ENCODE measurements around the gene STRIP2. TPM values are rescaled to one million over a fixed set of nuclear protein-coding genes. Genes with fewer than 3 reads are reported as not detected.

Gene STRIP2
- total and polyA plus RNA-seq, 2 of the 13 experiments (the other 11 are each of a cell fraction or from before 2014, with no cell fraction given), result 3.9 to 8.2 TPM

DNA sequence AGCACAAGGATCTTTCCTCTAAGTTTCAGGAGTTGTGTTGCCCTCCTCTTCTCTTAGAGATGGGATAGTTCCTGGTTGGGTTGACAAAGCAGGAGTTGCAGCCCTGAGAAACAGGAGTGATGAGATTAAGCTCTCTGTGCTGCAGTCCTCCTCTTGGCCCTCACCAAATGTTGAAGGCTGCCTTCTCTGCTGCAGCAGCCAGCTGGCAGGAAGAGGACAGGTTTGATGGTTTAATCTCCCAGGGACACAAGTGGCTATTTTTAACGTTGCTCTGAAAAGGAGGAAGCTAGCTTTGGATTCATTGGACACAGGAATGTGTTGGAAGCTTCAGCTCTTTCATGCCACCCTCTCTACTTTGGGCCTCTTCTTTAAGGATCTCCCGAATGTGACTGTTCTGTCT lies 9.4 kb downstream of the STRIP2 start:
- POLR2A ChIA-PET, result no interaction called here
- H2AFZ ChIP-seq (ENCODE audit: low read length), result no peak overlapping the region
- no peak overlapping the region for H3K9ac ChIP-seq (ENCODE audit: insufficient read depth, low read depth, low read length)
- no TSS peak for BruUV-seq (replicated peaks)
- TF ChIP-seq ZNF33B (CRISPR knock-in tag; IDR thresholded peaks at IDR 0.05) (no peak), ARID4A (CRISPR knock-in tag; IDR thresholded peaks at IDR 0.05; ENCODE audit: borderline replicate concordance) (no peak), ZBTB38 (CRISPR knock-in tag; IDR thresholded peaks at IDR 0.05) (no peak), ZNF567 (CRISPR knock-in tag; IDR thresholded peaks at IDR 0.05; ENCODE audit: borderline replicate concordance) (no peak), ZNF670 (CRISPR knock-in tag; IDR thresholded peaks at IDR 0.05; ENCODE audit: borderline replicate concordance) (no peak), ZNF496 (CRISPR knock-in tag; IDR thresholded peaks at IDR 0.05; ENCODE audit: insufficient replicate concordance) (no peak), RARG (CRISPR knock-in tag; IDR thresholded peaks at IDR 0.05; ENCODE audit: low read depth) (no peak), EP300 (IDR thresholded peaks at IDR 0.05; ENCODE audit: low read depth in 2 of 2, low read length in 2 of 2) (no peak), EP300 (CRISPR knock-in tag; IDR thresholded peaks at IDR 0.05; ENCODE audit: borderline replicate concordance) (no peak), DMAP1 (CRISPR knock-in tag; IDR thresholded peaks at IDR 0.05) (no peak), NFIC (IDR thresholded peaks at IDR 0.05; ENCODE audit: low read length) (no peak), SP140L (CRISPR knock-in tag; IDR thresholded peaks at IDR 0.05; ENCODE audit: borderline replicate concordance) (no peak), SALL2 (CRISPR knock-in tag; IDR thresholded peaks at IDR 0.05) (no peak), RFX3 (CRISPR knock-in tag; IDR thresholded peaks at IDR 0.05) (no peak), SP1 (IDR thresholded peaks at IDR 0.05) (no peak), SP1 (CRISPR knock-in tag; IDR thresholded peaks at IDR 0.05) (no peak), ZMYM2 (CRISPR knock-in tag; IDR thresholded peaks at IDR 0.05) (no peak)
- TF ChIP-seq, protein P1, sequence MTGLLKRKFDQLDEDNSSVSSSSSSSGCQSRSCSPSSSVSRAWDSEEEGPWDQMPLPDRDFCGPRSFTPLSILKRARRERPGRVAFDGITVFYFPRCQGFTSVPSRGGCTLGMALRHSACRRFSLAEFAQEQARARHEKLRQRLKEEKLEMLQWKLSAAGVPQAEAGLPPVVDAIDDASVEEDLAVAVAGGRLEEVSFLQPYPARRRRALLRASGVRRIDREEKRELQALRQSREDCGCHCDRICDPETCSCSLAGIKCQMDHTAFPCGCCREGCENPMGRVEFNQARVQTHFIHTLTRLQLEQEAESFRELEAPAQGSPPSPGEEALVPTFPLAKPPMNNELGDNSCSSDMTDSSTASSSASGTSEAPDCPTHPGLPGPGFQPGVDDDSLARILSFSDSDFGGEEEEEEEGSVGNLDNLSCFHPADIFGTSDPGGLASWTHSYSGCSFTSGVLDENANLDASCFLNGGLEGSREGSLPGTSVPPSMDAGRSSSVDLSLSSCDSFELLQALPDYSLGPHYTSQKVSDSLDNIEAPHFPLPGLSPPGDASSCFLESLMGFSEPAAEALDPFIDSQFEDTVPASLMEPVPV (CRISPR knock-in tag; IDR thresholded peaks at IDR 0.05), result no peak
- TF ChIP-seq, protein P2, sequence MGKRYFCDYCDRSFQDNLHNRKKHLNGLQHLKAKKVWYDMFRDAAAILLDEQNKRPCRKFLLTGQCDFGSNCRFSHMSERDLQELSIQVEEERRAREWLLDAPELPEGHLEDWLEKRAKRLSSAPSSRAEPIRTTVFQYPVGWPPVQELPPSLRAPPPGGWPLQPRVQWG (CRISPR knock-in tag; IDR thresholded peaks at IDR 0.05; ENCODE audit: borderline replicate concordance, low read depth), result no peak
- TF ChIP-seq, protein P3, sequence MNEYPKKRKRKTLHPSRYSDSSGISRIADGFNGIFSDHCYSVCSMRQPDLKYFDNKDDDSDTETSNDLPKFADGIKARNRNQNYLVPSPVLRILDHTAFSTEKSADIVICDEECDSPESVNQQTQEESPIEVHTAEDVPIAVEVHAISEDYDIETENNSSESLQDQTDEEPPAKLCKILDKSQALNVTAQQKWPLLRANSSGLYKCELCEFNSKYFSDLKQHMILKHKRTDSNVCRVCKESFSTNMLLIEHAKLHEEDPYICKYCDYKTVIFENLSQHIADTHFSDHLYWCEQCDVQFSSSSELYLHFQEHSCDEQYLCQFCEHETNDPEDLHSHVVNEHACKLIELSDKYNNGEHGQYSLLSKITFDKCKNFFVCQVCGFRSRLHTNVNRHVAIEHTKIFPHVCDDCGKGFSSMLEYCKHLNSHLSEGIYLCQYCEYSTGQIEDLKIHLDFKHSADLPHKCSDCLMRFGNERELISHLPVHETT (CRISPR knock-in tag; conservative IDR thresholded peaks at IDR 0.05), result no peak
- H3K4me3 ChIP-seq (replicated peaks in 1 of 3; ENCODE audit: insufficient read depth in 1 of 3, low read depth in 2 of 3, low read length in 3 of 3), result no peak overlapping the region
- ATAC-seq (no peak), DNase-seq (ENCODE audit: low spot score) (no peak), FAIRE-seq (no peak)
- H3K79me2 ChIP-seq (ENCODE audit: insufficient read depth, low read length), result no peaks in the 10 kb centered on the region
- no peaks in the 10 kb centered on the region for H3K27me3 ChIP-seq (ENCODE audit: control insufficient read depth in 1 of 2, insufficient read depth in 2 of 2, low read length in 2 of 2)
- no peaks in the 10 kb centered on the region; a peak in 3 of 5 replicates for H3K36me3 ChIP-seq (replicated peaks in 1 of 2; ENCODE audit: control insufficient read depth in 1 of 2, insufficient read depth in 2 of 2, low read length in 2 of 2)
- in situ Hi-C loops (cut with HindIII; ENCODE audit: extremely low pct_ligation_motif_present, low pct_unique_long_range_greater_than_20kb) (no loop called here), intact Hi-C loops (cut with micrococcal nuclease; ENCODE audit: unreplicated experiment) (no loop called here)
- no peaks in the 10 kb centered on the region for H3K9me3 ChIP-seq (ENCODE audit: low read length)
- H3K4me2 ChIP-seq (ENCODE audit: low read depth, low read length), result no peak overlapping the region
- no peaks in the 10 kb centered on the region for H4K20me1 ChIP-seq (ENCODE audit: insufficient read depth, low read length)
- 78% methylated on average over 2 of the region's 2 CpGs for WGBS (ENCODE audit: low lambda C conversion rate)
- no peak overlapping the region for H3K27ac ChIP-seq (ENCODE audit: extremely low read length, insufficient read depth, low read length)
- CTCF ChIA-PET (ENCODE audit: low intra/inter-chr PET ratio, low total read pairs), result no interaction called here
- no peaks in the 10 kb centered on the region for H3K4me1 ChIP-seq (ENCODE audit: insufficient read depth, low read length)
